Caco-2 (cell line): ENCODE data around the gene NUP210. TPM values are rescaled to one million over a fixed set of nuclear protein-coding genes. Genes with fewer than 3 reads are reported as not detected.

ENCODE experiments used
- BruUV-seq: library from RNA; stranded (reverse); fragments of 400-500 nt; replicated peaks from 2 replicates; lab custom pipeline; 2021; lab: Mats Ljungman, UMichigan
- CTCF ChIA-PET: fragments of 300-600 bp; sonication (Branson Sonifier 250); formaldehyde crosslinking; loops from one replicate; lab custom pipeline; 2022; ENCODE audit warnings: antibody characterized with exemption; lab: Charles Lee
- POLR2A ChIA-PET: fragments of 300-600 bp; sonication (Branson Sonifier 250); formaldehyde crosslinking; loops from one replicate; lab custom pipeline; 2022; ENCODE audit warnings: antibody characterized with exemption; lab: Charles Lee
- DNase-seq, 2 experiments: peaks; one replicate each; pipeline versions ENCODE4 v3.0.0 to v3.0.0-alpha.2; 2020 to 2022
- H3K27me3 ChIP-seq: replicated peaks from 2 replicates; pipeline ENCODE4 v1.6.0; 2011; ENCODE audit warnings: low read length; ENCODE audit not compliant: control insufficient read depth, insufficient read depth
- H3K36me3 ChIP-seq: 2 replicates; pipeline ENCODE4 v1.5.1; 2011; ENCODE audit warnings: low read length; ENCODE audit not compliant: control insufficient read depth, insufficient read depth
- H3K4me1 ChIP-seq: fragments of 250-450 bp; sonication (Bioruptor Pico); 2 replicates; pipeline ENCODE4 v1.5.1; 2020; ENCODE audit warnings: mild to moderate bottlenecking
- H3K4me3 ChIP-seq: 2 replicates; pipeline ENCODE4 v1.5.1; 2011; ENCODE audit warnings: low read depth, mild to moderate bottlenecking, control low read depth, low read length
- H3K9me3 ChIP-seq: fragments of 250-450 bp; sonication (Bioruptor Pico); 2 replicates; pipeline ENCODE4 v1.5.1; 2020; ENCODE audit warnings: mild to moderate bottlenecking, moderate library complexity
- H3K27ac Mint-ChIP-seq: one replicate; pipeline ENCODE4 v1.8.0; 2022; ENCODE audit warnings: mixed read lengths; ENCODE audit not compliant: unreplicated experiment
- H3K27me3 Mint-ChIP-seq: one replicate; pipeline ENCODE4 v1.8.0; 2022; ENCODE audit warnings: mixed read lengths; ENCODE audit not compliant: insufficient read depth, unreplicated experiment
- H3K36me3 Mint-ChIP-seq: one replicate; pipeline ENCODE4 v1.8.0; 2022; ENCODE audit warnings: mild to moderate bottlenecking, mixed read lengths; ENCODE audit not compliant: insufficient read depth, unreplicated experiment
- H3K4me1 Mint-ChIP-seq: one replicate; pipeline ENCODE4 v1.8.0; 2022; ENCODE audit warnings: low read depth, mixed read lengths; ENCODE audit not compliant: unreplicated experiment
- H3K4me3 Mint-ChIP-seq: one replicate; pipeline ENCODE4 v1.8.0; 2022; ENCODE audit warnings: mild to moderate bottlenecking, moderate library complexity, mixed read lengths; ENCODE audit not compliant: unreplicated experiment
- H3K9me3 Mint-ChIP-seq: one replicate; pipeline ENCODE4 v1.8.0; 2022; ENCODE audit warnings: mixed read lengths; ENCODE audit not compliant: unreplicated experiment
- CTCF ChIP-seq, 2 experiments: fragments of 200-600 bp in 1 of 2; IDR thresholded peaks; 1 replicate in 1 of 2; 2 replicates in 1 of 2; pipeline versions ENCODE4 v1.5.1 to v1.8.0; 2011 to 2022; ENCODE audit warnings: antibody characterized with exemption in 1 of 2, control low read depth in 1 of 2, inconsistent platforms in 1 of 2, low read depth in 1 of 2, low read length in 1 of 2, mild to moderate bottlenecking in 1 of 2, moderate library complexity in 1 of 2; ENCODE audit not compliant: insufficient read depth in 1 of 2, severe bottlenecking in 1 of 2, unreplicated experiment in 1 of 2
- intact Hi-C: fragments of 100-400 bp; cut with micrococcal nuclease; formaldehyde crosslinking; loops from one replicate; pipeline ENCODE4 v1.10.0; 2022; ENCODE audit not compliant: unreplicated experiment
- total RNA-seq: library from RNA; stranded (reverse); gene quantifications from 2 replicates; pipeline ENCODE4 v1.2.3, GENCODE V29; 2022

Gene NUP210
- total RNA-seq, 1 experiment from 2014 or later: 63.7 TPM

- H3K4me1 Mint-ChIP-seq: no peaks in the 10 kb centered on the region
- H3K27ac Mint-ChIP-seq: no peak overlapping the region
- peaks cover 3% of the 10 kb centered on the region for H3K27me3 Mint-ChIP-seq
- Histone ChIP-seq H3K4me1 (no peaks in the 10 kb centered on the region), H3K36me3 (no peaks in the 10 kb centered on the region), H3K4me3 (no peak overlapping the region), H3K9me3 (no peaks in the 10 kb centered on the region), H3K27me3 (no peaks in the 10 kb centered on the region)
- CTCF ChIA-PET: no interaction called here
- intact Hi-C loops: no loop called here
- POLR2A ChIA-PET: no interaction called here
- no peaks in the 10 kb centered on the region for H3K9me3 Mint-ChIP-seq
- TF ChIP-seq CTCF (IDR thresholded peaks at IDR 0.05; ENCODE audit: insufficient read depth in 1 of 2, low read depth in 1 of 2, low read length in 1 of 2, severe bottlenecking in 1 of 2, unreplicated experiment in 1 of 2): no peak
- DNase-seq: no peak
- BruUV-seq: no TSS peak
- H3K4me3 Mint-ChIP-seq: no peak overlapping the region
- no peaks in the 10 kb centered on the region for H3K36me3 Mint-ChIP-seq
These were observed 146.0 kb downstream of the NUP210 start for GRCh38 chr3:13274125-13274524.

DNA sequence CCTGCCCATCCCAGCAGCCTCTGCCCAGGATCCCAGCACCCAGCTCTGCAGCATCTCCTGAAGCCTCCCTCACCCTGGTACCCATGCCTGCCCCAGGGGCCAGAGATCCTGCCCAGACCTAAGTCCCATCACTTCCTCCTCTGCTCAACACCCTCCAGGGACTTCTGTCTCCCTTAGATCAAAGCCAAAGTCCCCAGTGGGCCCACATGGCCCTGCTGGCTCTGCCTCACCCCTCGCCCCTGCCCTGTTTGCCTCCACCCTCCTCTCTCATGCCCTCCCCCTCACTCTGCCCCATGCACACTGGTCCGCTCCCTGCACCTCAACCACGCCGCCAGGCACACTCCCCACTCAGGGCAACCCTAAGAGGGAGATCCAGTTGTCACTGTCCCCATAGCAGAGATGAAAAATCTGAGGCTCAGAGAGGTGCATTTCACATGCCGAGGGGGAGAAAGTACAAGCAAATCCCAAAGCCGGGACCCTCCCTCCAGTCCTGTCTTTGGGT, 146.5 kb downstream of the NUP210 start:
- H3K4me3 ChIP-seq: no peak overlapping the region
- no peaks in the 10 kb centered on the region for H3K36me3 Mint-ChIP-seq
- ChIA-PET CTCF (no interaction called here), POLR2A (no interaction called here)
- no peaks in the 10 kb centered on the region for H3K27me3 ChIP-seq
- H3K4me3 Mint-ChIP-seq: no peak overlapping the region
- H3K36me3 ChIP-seq: no peaks in the 10 kb centered on the region
- no peak for DNase-seq
- no peak for TF ChIP-seq CTCF (IDR thresholded peaks at IDR 0.05; ENCODE audit: insufficient read depth in 1 of 2, low read depth in 1 of 2, low read length in 1 of 2, severe bottlenecking in 1 of 2, unreplicated experiment in 1 of 2)
- no peaks in the 10 kb centered on the region for H3K9me3 ChIP-seq
- peaks cover 3% of the 10 kb centered on the region for H3K27me3 Mint-ChIP-seq
- H3K9me3 Mint-ChIP-seq: no peaks in the 10 kb centered on the region
- no peaks in the 10 kb centered on the region for H3K4me1 Mint-ChIP-seq
- no peak overlapping the region for H3K27ac Mint-ChIP-seq
- intact Hi-C loops: no loop called here
- no peaks in the 10 kb centered on the region for H3K4me1 ChIP-seq
- BruUV-seq: no TSS peak

DNA sequence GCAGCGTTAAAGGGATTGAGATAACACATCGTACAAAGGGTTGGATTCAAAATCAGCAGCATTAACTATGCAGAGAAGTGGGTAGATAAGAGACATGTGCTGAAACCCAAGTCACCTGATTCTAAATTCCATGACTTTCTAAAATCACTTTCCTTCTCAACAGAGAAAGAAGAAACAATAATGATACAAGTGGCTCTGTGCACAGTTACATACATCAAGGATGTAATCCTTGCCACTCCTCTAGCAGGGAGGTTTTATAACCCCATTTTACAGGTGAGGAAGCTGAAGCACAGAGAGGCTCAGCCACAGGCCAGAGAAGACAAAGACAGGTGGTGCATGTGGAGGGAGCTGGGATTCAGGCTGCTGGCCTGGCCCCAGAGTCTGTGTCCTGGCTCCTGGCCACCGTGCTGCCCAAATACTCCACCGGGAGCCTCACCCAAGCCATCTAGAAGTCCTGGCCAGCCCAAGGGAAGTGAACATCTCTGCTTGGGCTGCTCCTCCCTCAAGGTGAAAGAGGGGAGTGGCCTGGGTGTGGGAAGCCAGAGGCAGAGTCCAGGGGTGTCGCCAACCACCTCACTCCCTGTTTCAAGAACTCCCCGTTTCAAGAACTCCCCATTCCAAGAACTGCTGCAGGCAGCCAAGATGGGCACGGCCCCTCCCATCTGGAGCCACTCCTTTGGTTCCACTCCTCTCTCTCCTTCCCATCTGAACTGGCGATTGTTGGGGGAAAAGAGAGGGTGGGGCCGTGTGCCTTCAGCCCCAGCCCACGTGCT, 147.1 kb downstream of the NUP210 start:
- no peak overlapping the region for H3K27ac Mint-ChIP-seq
- Histone ChIP-seq H3K36me3 (no peaks in the 10 kb centered on the region), H3K4me1 (no peaks in the 10 kb centered on the region), H3K27me3 (no peaks in the 10 kb centered on the region), H3K9me3 (no peaks in the 10 kb centered on the region), H3K4me3 (no peak overlapping the region)
- BruUV-seq: no TSS peak
- no peak for TF ChIP-seq CTCF (IDR thresholded peaks at IDR 0.05; ENCODE audit: insufficient read depth in 1 of 2, low read depth in 1 of 2, low read length in 1 of 2, severe bottlenecking in 1 of 2, unreplicated experiment in 1 of 2)
- CTCF ChIA-PET: no interaction called here
- H3K9me3 Mint-ChIP-seq: no peaks in the 10 kb centered on the region
- H3K36me3 Mint-ChIP-seq: no peaks in the 10 kb centered on the region
- DNase-seq: no peak
- intact Hi-C loops: no loop called here
- POLR2A ChIA-PET: no interaction called here
- H3K4me3 Mint-ChIP-seq: no peak overlapping the region
- no peaks in the 10 kb centered on the region for H3K4me1 Mint-ChIP-seq
- H3K27me3 Mint-ChIP-seq: peaks cover 3% of the 10 kb centered on the region
